Caco-2 (cell line): ENCODE measurements around the gene FIGLA. TPM values are rescaled to one million over a fixed set of nuclear protein-coding genes. Genes with fewer than 3 reads are reported as not detected.

ENCODE experiments used
- BruUV-seq: library from RNA; stranded (reverse); fragments of 400-500 nt; replicated peaks from 2 replicates; lab custom pipeline; 2021; lab: Mats Ljungman, UMichigan
- CTCF ChIA-PET: fragments of 300-600 bp; sonication (Branson Sonifier 250); formaldehyde crosslinking; loops from one replicate; lab custom pipeline; 2022; ENCODE audit warnings: antibody characterized with exemption; lab: Charles Lee
- POLR2A ChIA-PET: fragments of 300-600 bp; sonication (Branson Sonifier 250); formaldehyde crosslinking; loops from one replicate; lab custom pipeline; 2022; ENCODE audit warnings: antibody characterized with exemption; lab: Charles Lee
- DNase-seq, 2 experiments: peaks; one replicate each; pipeline versions ENCODE4 v3.0.0 to v3.0.0-alpha.2; 2020 to 2022
- H3K27me3 ChIP-seq: replicated peaks from 2 replicates; pipeline ENCODE4 v1.6.0; 2011; ENCODE audit warnings: low read length; ENCODE audit not compliant: control insufficient read depth, insufficient read depth
- H3K36me3 ChIP-seq: 2 replicates; pipeline ENCODE4 v1.5.1; 2011; ENCODE audit warnings: low read length; ENCODE audit not compliant: control insufficient read depth, insufficient read depth
- H3K4me1 ChIP-seq: fragments of 250-450 bp; sonication (Bioruptor Pico); 2 replicates; pipeline ENCODE4 v1.5.1; 2020; ENCODE audit warnings: mild to moderate bottlenecking
- H3K4me3 ChIP-seq: 2 replicates; pipeline ENCODE4 v1.5.1; 2011; ENCODE audit warnings: low read depth, mild to moderate bottlenecking, control low read depth, low read length
- H3K9me3 ChIP-seq: fragments of 250-450 bp; sonication (Bioruptor Pico); 2 replicates; pipeline ENCODE4 v1.5.1; 2020; ENCODE audit warnings: mild to moderate bottlenecking, moderate library complexity
- H3K27ac Mint-ChIP-seq: one replicate; pipeline ENCODE4 v1.8.0; 2022; ENCODE audit warnings: mixed read lengths; ENCODE audit not compliant: unreplicated experiment
- H3K27me3 Mint-ChIP-seq: one replicate; pipeline ENCODE4 v1.8.0; 2022; ENCODE audit warnings: mixed read lengths; ENCODE audit not compliant: insufficient read depth, unreplicated experiment
- H3K36me3 Mint-ChIP-seq: one replicate; pipeline ENCODE4 v1.8.0; 2022; ENCODE audit warnings: mild to moderate bottlenecking, mixed read lengths; ENCODE audit not compliant: insufficient read depth, unreplicated experiment
- H3K4me1 Mint-ChIP-seq: one replicate; pipeline ENCODE4 v1.8.0; 2022; ENCODE audit warnings: low read depth, mixed read lengths; ENCODE audit not compliant: unreplicated experiment
- H3K4me3 Mint-ChIP-seq: one replicate; pipeline ENCODE4 v1.8.0; 2022; ENCODE audit warnings: mild to moderate bottlenecking, moderate library complexity, mixed read lengths; ENCODE audit not compliant: unreplicated experiment
- H3K9me3 Mint-ChIP-seq: one replicate; pipeline ENCODE4 v1.8.0; 2022; ENCODE audit warnings: mixed read lengths; ENCODE audit not compliant: unreplicated experiment
- intact Hi-C: fragments of 100-400 bp; cut with micrococcal nuclease; formaldehyde crosslinking; loops from one replicate; pipeline ENCODE4 v1.10.0; 2022; ENCODE audit not compliant: unreplicated experiment
- total RNA-seq: library from RNA; stranded (reverse); gene quantifications from 2 replicates; pipeline ENCODE4 v1.2.3, GENCODE V29; 2022
- TF ChIP-seq, protein P1 (sequence below), 2 experiments: fragments of 200-600 bp in 1 of 2; IDR thresholded peaks; 1 replicate in 1 of 2; 2 replicates in 1 of 2; pipeline versions ENCODE4 v1.5.1 to v1.8.0; 2011 to 2022; ENCODE audit warnings: antibody characterized with exemption in 1 of 2, control low read depth in 1 of 2, inconsistent platforms in 1 of 2, low read depth in 1 of 2, low read length in 1 of 2, mild to moderate bottlenecking in 1 of 2, moderate library complexity in 1 of 2; ENCODE audit not compliant: insufficient read depth in 1 of 2, severe bottlenecking in 1 of 2, unreplicated experiment in 1 of 2

FIGLA gene
- total RNA-seq, 1 experiment from 2014 or later: not detected

- no peak overlapping the region for H3K4me3 Mint-ChIP-seq
- H3K27me3 Mint-ChIP-seq: peaks cover 40% of the 10 kb centered on the region
- Histone ChIP-seq H3K27me3 (no peaks in the 10 kb centered on the region; the same call in none of the 2 replicates), H3K36me3 (no peaks in the 10 kb centered on the region), H3K4me3 (no peak overlapping the region), H3K9me3 (no peaks in the 10 kb centered on the region), H3K4me1 (no peaks in the 10 kb centered on the region)
- no peaks in the 10 kb centered on the region for H3K4me1 Mint-ChIP-seq
- TF ChIP-seq, protein P1, sequence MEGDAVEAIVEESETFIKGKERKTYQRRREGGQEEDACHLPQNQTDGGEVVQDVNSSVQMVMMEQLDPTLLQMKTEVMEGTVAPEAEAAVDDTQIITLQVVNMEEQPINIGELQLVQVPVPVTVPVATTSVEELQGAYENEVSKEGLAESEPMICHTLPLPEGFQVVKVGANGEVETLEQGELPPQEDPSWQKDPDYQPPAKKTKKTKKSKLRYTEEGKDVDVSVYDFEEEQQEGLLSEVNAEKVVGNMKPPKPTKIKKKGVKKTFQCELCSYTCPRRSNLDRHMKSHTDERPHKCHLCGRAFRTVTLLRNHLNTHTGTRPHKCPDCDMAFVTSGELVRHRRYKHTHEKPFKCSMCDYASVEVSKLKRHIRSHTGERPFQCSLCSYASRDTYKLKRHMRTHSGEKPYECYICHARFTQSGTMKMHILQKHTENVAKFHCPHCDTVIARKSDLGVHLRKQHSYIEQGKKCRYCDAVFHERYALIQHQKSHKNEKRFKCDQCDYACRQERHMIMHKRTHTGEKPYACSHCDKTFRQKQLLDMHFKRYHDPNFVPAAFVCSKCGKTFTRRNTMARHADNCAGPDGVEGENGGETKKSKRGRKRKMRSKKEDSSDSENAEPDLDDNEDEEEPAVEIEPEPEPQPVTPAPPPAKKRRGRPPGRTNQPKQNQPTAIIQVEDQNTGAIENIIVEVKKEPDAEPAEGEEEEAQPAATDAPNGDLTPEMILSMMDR (IDR thresholded peaks at IDR 0.05; ENCODE audit: insufficient read depth in 1 of 2, low read depth in 1 of 2, low read length in 1 of 2, severe bottlenecking in 1 of 2, unreplicated experiment in 1 of 2): no peak
- BruUV-seq: no TSS peak
- no peaks in the 10 kb centered on the region for H3K36me3 Mint-ChIP-seq
- POLR2A ChIA-PET: no interaction called here
- DNase-seq: no peak
- CTCF ChIA-PET: no interaction called here
- H3K9me3 Mint-ChIP-seq: no peaks in the 10 kb centered on the region
- intact Hi-C loops: no loop called here
- no peak overlapping the region for H3K27ac Mint-ChIP-seq
Observed at GRCh38 chr2:70816726-70817125, 26.3 kb upstream of the FIGLA start.

- Mint-ChIP-seq H3K27ac (no peak overlapping the region), H3K36me3 (no peaks in the 10 kb centered on the region), H3K9me3 (no peaks in the 10 kb centered on the region), H3K4me1 (no peaks in the 10 kb centered on the region), H3K27me3 (peaks cover 20% of the 10 kb centered on the region), H3K4me3 (no peak overlapping the region)
- H3K4me3 ChIP-seq: no peak overlapping the region
- ChIA-PET CTCF (no interaction called here), POLR2A (interaction anchor here (0.5 kb wide), 1 partner anchor 305 kb away, joined by 3 read pairs; no protein-coding TSS in a partner anchor)
- BruUV-seq: no TSS peak
- H3K9me3 ChIP-seq: no peaks in the 10 kb centered on the region
- intact Hi-C loops: no loop called here
- TF ChIP-seq, protein P1 (IDR thresholded peaks at IDR 0.05; ENCODE audit: insufficient read depth in 1 of 2, low read depth in 1 of 2, low read length in 1 of 2, severe bottlenecking in 1 of 2, unreplicated experiment in 1 of 2): no peak
- H3K27me3 ChIP-seq: no peaks in the 10 kb centered on the region; the same call in 1 of the 2 replicates
- no peaks in the 10 kb centered on the region for H3K4me1 ChIP-seq
- H3K36me3 ChIP-seq: no peaks in the 10 kb centered on the region
- no peak for DNase-seq
Observed at GRCh38 chr2:70808983-70809958, 18.8 kb upstream of the FIGLA start.

DNA sequence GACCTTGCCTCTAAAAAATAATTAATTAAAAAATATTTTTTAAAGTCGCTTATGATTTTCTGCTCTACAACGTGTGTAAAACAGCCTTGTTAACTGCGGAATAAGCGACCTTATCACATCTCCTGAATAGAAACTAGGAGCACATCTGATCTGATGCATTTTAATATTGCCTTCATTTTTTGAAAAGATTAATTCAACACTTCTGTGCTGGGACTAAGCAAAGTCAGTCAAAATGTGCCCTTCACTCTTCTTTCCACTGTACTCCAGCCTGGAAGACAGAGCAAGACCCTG is 17.3 kb upstream of the FIGLA start:
- Mint-ChIP-seq H3K36me3 (no peaks in the 10 kb centered on the region), H3K4me1 (no peaks in the 10 kb centered on the region), H3K27me3 (peaks cover 10% of the 10 kb centered on the region), H3K27ac (no peak overlapping the region), H3K4me3 (no peak overlapping the region), H3K9me3 (no peaks in the 10 kb centered on the region)
- no peaks in the 10 kb centered on the region for H3K9me3 ChIP-seq
- intact Hi-C loops: no loop called here
- H3K27me3 ChIP-seq: no peaks in the 10 kb centered on the region
- no TSS peak for BruUV-seq
- H3K36me3 ChIP-seq: no peaks in the 10 kb centered on the region
- ChIA-PET CTCF (no interaction called here), POLR2A (no interaction called here)
- no peak overlapping the region for H3K4me3 ChIP-seq
- no peak for DNase-seq
- H3K4me1 ChIP-seq: no peaks in the 10 kb centered on the region
- TF ChIP-seq, protein P1 (IDR thresholded peaks at IDR 0.05; ENCODE audit: insufficient read depth in 1 of 2, low read depth in 1 of 2, low read length in 1 of 2, severe bottlenecking in 1 of 2, unreplicated experiment in 1 of 2): no peak
